ENCODE data around the gene ATP8A2.

DNA sequence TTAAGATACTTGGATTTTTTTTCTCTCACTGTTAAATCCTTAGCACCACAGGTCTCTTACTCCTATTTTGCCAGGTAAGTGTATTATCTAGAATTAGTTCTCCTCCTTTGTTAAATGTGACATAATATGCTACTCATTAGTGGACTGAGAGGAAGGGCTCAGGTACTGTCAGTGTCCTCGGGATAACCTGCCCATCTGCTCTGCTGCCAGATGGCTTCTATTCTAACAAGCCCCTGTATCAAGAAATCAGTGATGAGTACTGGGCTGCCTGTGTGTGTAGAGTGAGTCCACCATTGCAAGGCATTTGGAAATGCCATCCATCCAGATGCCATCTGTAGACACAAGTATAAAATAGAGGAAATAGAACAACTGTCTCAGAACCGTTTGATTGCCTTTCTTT lies 209.6 kb downstream of the ATP8A2 start:
- TF ChIP-seq CTCF (IDR thresholded peaks at IDR 0.05 in 4 of 5, conservative IDR thresholded peaks at IDR 0.05 in 1 of 5) (no peak), POLR2A (IDR thresholded peaks at IDR 0.05) (no peak)
